Neural cell (in vitro differentiated cells): ENCODE data around the gene ITGA1. TPM values are rescaled to one million over a fixed set of nuclear protein-coding genes. Genes with fewer than 3 reads are reported as not detected.

Experiments used
- H2AFZ ChIP-seq: fragments of 200-600, 300-800 bp; sonication (generic), shearing (Covaris generic); 2 replicates; pipeline ENCODE4 v1.6.0; 2014; ENCODE audit warnings: low read depth, mild to moderate bottlenecking, antibody characterized with exemption, low read length, moderate library complexity
- H3F3A ChIP-seq: fragments of 200-600 bp; shearing (Covaris generic); 2 replicates; pipeline ENCODE4 v1.6.1; 2016; ENCODE audit warnings: mild to moderate bottlenecking, moderate library complexity, mixed read lengths, antibody characterized with exemption, low read length; ENCODE audit not compliant: insufficient read depth, poor library complexity, severe bottlenecking
- H3K27ac ChIP-seq: fragments of 200-600, 300-800 bp; sonication (generic), shearing (Covaris generic); 2 replicates; pipeline ENCODE4 v1.5.1; 2014; ENCODE audit warnings: mild to moderate bottlenecking, low read length, moderate library complexity
- H3K27me3 ChIP-seq: fragments of 300-800, 200-600 bp; sonication (generic), shearing (Covaris generic); 2 replicates; pipeline ENCODE4 v1.6.0; 2014; ENCODE audit warnings: mild to moderate bottlenecking, low read depth, low read length, moderate library complexity; ENCODE audit not compliant: insufficient read depth
- H3K36me3 ChIP-seq: fragments of 300-800, 200-600 bp; sonication (generic), shearing (Covaris generic); 2 replicates; pipeline ENCODE4 v1.5.1; 2014; ENCODE audit warnings: mild to moderate bottlenecking, antibody characterized with exemption, low read length, moderate library complexity; ENCODE audit not compliant: insufficient read depth
- H3K4me2 ChIP-seq: fragments of 300-800, 200-600 bp; sonication (generic), shearing (Covaris generic); 2 replicates; pipeline ENCODE4 v1.6.0; 2014; ENCODE audit warnings: mild to moderate bottlenecking, low read length
- H3K4me3 ChIP-seq: fragments of 300-800, 200-600 bp; sonication (generic), shearing (Covaris generic); 2 replicates; pipeline ENCODE4 v1.5.1; 2014; ENCODE audit warnings: mild to moderate bottlenecking, low read length, moderate library complexity
- H3K79me2 ChIP-seq: fragments of 200-600 bp; shearing (Covaris generic); replicated peaks from 2 replicates; pipeline ENCODE4 v1.6.0; 2014; ENCODE audit warnings: mild to moderate bottlenecking, low read length, moderate library complexity; ENCODE audit not compliant: insufficient read depth
- H3K9ac ChIP-seq: fragments of 300-800, 200-600 bp; sonication (generic), shearing (Covaris generic); 2 replicates; pipeline ENCODE4 v1.6.1; 2016; ENCODE audit warnings: mild to moderate bottlenecking, low read length, mixed read lengths
- H3K9me2 ChIP-seq: fragments of 200-600 bp; shearing (Covaris generic); 2 replicates; pipeline ENCODE4 v1.6.1; 2016; ENCODE audit warnings: mild to moderate bottlenecking, low read length, mixed read lengths; ENCODE audit not compliant: insufficient read depth
- H3K9me3 ChIP-seq: fragments of 200-600, 300-800 bp; sonication (generic), shearing (Covaris generic); 2 replicates; pipeline ENCODE4 v1.6.1; 2016; ENCODE audit warnings: mild to moderate bottlenecking, mixed run types, low read length, moderate library complexity, mixed read lengths
- H4K20me1 ChIP-seq: fragments of 200-600 bp; shearing (Covaris generic); 2 replicates; pipeline ENCODE4 v1.6.1; 2016; ENCODE audit warnings: mild to moderate bottlenecking, mixed run types; ENCODE audit not compliant: insufficient read depth
- EP300 ChIP-seq: fragments of 450-650 bp; conservative IDR thresholded peaks from 2 replicates; pipeline ENCODE4 v1.6.1; 2014; ENCODE audit warnings: antibody characterized with exemption, mild to moderate bottlenecking, moderate library complexity; ENCODE audit not compliant: poor library complexity, severe bottlenecking
- EZH2 ChIP-seq: fragments of 200-600, 300-800 bp; shearing (Covaris generic), sonication (generic); IDR thresholded peaks from 2 replicates; pipeline ENCODE4 v1.6.1; 2014; ENCODE audit warnings: antibody characterized with exemption, low read length, borderline replicate concordance, mild to moderate bottlenecking; ENCODE audit not compliant: insufficient read depth, poor library complexity, severe bottlenecking
- MXI1 ChIP-seq: fragments of 450-650 bp; conservative IDR thresholded peaks from 2 replicates; pipeline ENCODE4 v1.6.1; 2014; ENCODE audit warnings: antibody characterized with exemption, mild to moderate bottlenecking; ENCODE audit not compliant: poor library complexity, severe bottlenecking
- POLR2AphosphoS5 ChIP-seq: IDR thresholded peaks from 2 replicates; pipeline ENCODE4 v1.6.1; 2012
- RAD21 ChIP-seq: fragments of 450-650 bp; conservative IDR thresholded peaks from 2 replicates; pipeline ENCODE4 v1.6.1; 2014; ENCODE audit warnings: antibody characterized with exemption, mild to moderate bottlenecking, moderate library complexity
- REST ChIP-seq: IDR thresholded peaks from 2 replicates; pipeline ENCODE4 v1.6.1; 2012; ENCODE audit warnings: borderline replicate concordance
- SMC3 ChIP-seq: fragments of 450-650 bp; conservative IDR thresholded peaks from 2 replicates; pipeline ENCODE4 v1.6.1; 2014; ENCODE audit warnings: antibody characterized with exemption, mild to moderate bottlenecking, moderate library complexity; ENCODE audit not compliant: poor library complexity
- TAF1 ChIP-seq: IDR thresholded peaks from 2 replicates; pipeline ENCODE4 v1.6.1; 2012; ENCODE audit warnings: low read depth
- polyA plus RNA-seq: library from polyadenylated mRNA; depleted of rRNA; stranded (reverse); fragments of >200 nt; gene quantifications from 2 replicates; pipeline ENCODE4 v1.2.3, GENCODE V29; 2014
- TF ChIP-seq, protein P1 (sequence below): fragments of 450-650 bp; IDR thresholded peaks from 2 replicates; pipeline ENCODE4 v1.5.1; 2014; ENCODE audit warnings: antibody characterized with exemption, mild to moderate bottlenecking, moderate library complexity; ENCODE audit not compliant: poor library complexity, severe bottlenecking

Gene ITGA1
- polyA plus RNA-seq, 1 donor from 2014 or later = 0.15 TPM

DNA sequence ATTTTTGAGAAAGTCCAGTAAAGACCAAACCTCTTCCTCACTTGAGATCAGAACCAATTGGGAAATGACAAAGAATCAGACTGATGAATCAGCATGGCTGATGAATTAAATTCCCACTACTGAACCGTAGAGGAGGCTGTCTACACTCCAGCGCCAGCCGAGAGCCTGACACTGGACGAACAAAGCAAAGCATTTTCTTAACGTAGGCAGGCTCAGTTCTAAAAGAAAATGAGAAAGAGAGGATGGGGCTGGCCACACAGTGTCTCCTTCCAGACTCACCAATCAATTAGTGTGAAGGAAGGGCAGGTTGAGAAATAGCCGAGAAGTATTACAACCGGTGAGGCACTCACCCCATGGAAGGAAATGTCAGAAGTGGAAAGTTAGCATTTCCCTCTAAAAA lies 49.4 kb downstream of the ITGA1 start:
- no peak overlapping the region for H3K27ac ChIP-seq
- TF ChIP-seq EP300 (no peak), EZH2 (no peak), POLR2AphosphoS5 (no peak), MXI1 (no peak), TAF1 (no peak), SMC3 (no peak), RAD21 (no peak), REST (no peak)
- TF ChIP-seq, protein P1, sequence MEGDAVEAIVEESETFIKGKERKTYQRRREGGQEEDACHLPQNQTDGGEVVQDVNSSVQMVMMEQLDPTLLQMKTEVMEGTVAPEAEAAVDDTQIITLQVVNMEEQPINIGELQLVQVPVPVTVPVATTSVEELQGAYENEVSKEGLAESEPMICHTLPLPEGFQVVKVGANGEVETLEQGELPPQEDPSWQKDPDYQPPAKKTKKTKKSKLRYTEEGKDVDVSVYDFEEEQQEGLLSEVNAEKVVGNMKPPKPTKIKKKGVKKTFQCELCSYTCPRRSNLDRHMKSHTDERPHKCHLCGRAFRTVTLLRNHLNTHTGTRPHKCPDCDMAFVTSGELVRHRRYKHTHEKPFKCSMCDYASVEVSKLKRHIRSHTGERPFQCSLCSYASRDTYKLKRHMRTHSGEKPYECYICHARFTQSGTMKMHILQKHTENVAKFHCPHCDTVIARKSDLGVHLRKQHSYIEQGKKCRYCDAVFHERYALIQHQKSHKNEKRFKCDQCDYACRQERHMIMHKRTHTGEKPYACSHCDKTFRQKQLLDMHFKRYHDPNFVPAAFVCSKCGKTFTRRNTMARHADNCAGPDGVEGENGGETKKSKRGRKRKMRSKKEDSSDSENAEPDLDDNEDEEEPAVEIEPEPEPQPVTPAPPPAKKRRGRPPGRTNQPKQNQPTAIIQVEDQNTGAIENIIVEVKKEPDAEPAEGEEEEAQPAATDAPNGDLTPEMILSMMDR = no peak
- H3K4me3 ChIP-seq = no peak overlapping the region
- H3K27me3 ChIP-seq = no peaks in the 10 kb centered on the region
- H3K79me2 ChIP-seq = no peaks in the 10 kb centered on the region
- no peak overlapping the region for H3K9ac ChIP-seq
- no peak overlapping the region for H3K4me2 ChIP-seq
- H3F3A ChIP-seq = no peaks in the 10 kb centered on the region
- no peaks in the 10 kb centered on the region for H3K36me3 ChIP-seq
- H2AFZ ChIP-seq = no peak overlapping the region
- H3K9me2 ChIP-seq = no peaks in the 10 kb centered on the region
- H3K9me3 ChIP-seq = no peaks in the 10 kb centered on the region
- no peaks in the 10 kb centered on the region for H4K20me1 ChIP-seq

GRCh38 chr5:52837591-52838001 lies 49.9 kb downstream of the ITGA1 start:
- no peaks in the 10 kb centered on the region for H4K20me1 ChIP-seq
- no peaks in the 10 kb centered on the region for H3K9me3 ChIP-seq
- TF ChIP-seq TAF1 (no peak), MXI1 (no peak), REST (no peak), RAD21 (no peak), EP300 (no peak), POLR2AphosphoS5 (no peak), SMC3 (no peak), EZH2 (no peak)
- TF ChIP-seq, protein P1 = no peak
- H3K9me2 ChIP-seq = no peaks in the 10 kb centered on the region
- H2AFZ ChIP-seq = no peak overlapping the region
- H3K27me3 ChIP-seq = no peaks in the 10 kb centered on the region
- no peak overlapping the region for H3K27ac ChIP-seq
- no peak overlapping the region for H3K4me2 ChIP-seq
- no peaks in the 10 kb centered on the region for H3K36me3 ChIP-seq
- no peak overlapping the region for H3K4me3 ChIP-seq
- H3K9ac ChIP-seq = no peak overlapping the region
- no peaks in the 10 kb centered on the region for H3K79me2 ChIP-seq
- no peaks in the 10 kb centered on the region for H3F3A ChIP-seq
